ENCODE measurements around the gene DDX31. TPM values are rescaled to one million over a fixed set of nuclear protein-coding genes. Genes with fewer than 3 reads are reported as not detected.

Gene DDX31
- total RNA-seq, 1 experiment from 2014 or later, result 14.6 TPM

DNA sequence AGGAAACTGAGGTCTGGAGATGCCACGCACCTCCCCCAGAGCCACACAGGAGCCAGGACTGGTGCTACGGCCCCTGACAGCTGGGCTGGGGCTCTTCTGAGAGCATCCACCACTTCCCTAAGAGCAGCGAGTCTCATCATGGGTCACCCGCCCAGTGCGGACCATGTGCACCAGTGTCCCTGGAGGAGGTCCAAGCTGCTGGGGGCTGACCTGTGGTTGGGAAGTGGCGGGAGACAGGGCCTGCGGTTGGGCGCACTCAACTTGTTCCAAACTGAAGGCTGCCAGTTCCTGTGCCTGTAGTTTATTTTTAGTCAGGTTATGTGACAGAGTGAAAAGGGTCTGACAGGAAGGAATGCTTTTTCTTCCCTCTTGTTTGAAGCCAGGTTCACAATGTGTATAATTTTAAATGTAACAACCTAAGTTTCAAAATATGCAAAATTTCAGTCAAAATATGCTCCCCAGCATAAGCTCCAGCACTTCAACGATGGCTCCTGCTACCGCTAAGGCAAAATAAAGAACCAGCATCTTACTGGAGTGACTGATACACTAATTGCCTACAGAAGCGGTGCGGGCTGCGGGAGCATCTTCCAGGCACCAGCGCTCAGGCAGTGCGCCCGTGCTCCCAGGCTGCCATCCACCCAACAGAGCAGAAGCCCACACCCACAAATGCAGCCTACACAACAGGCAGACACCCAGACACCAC lies 72.6 kb downstream of the DDX31 start:
- CTCF ChIA-PET, result no interaction called here
- H3K4me3 ChIP-seq (ENCODE audit: low read length), result no peak overlapping the region
- H3F3A ChIP-seq (ENCODE audit: low read length, unreplicated experiment), result no peaks in the 10 kb centered on the region
- peaks cover 4% of the 10 kb centered on the region for H3K36me3 ChIP-seq (ENCODE audit: low read depth, low read length)
- no peaks in the 10 kb centered on the region for H3K9me3 ChIP-seq (ENCODE audit: low read length)
- no peaks in the 10 kb centered on the region for H3K4me1 ChIP-seq (ENCODE audit: insufficient read depth, low read length)
- BruUV-seq (replicated peaks), result no TSS peak
- H2AFZ ChIP-seq (ENCODE audit: low read length), result no peak overlapping the region
- no peak for ATAC-seq
- no peak overlapping the region for H3K4me2 ChIP-seq (ENCODE audit: low read length)
- no peaks in the 10 kb centered on the region for H3K79me2 ChIP-seq (ENCODE audit: low read length)
- POLR2A ChIA-PET (ENCODE audit: unreplicated experiment), result no interaction called here
- no peak overlapping the region for H3K9ac ChIP-seq (ENCODE audit: low read length)
- H3K9me2 ChIP-seq (replicated peaks; ENCODE audit: low read length), result no peaks in the 10 kb centered on the region
- H3K27ac ChIP-seq (ENCODE audit: low read length), result no peak overlapping the region
- DNase-seq, result no peak
- no peaks in the 10 kb centered on the region for H3K27me3 ChIP-seq (ENCODE audit: low read length)
- TF ChIP-seq EZH2phosphoT487 (IDR thresholded peaks at IDR 0.05; ENCODE audit: borderline replicate concordance, low read length) (no peak), EZH2 (IDR thresholded peaks at IDR 0.05; ENCODE audit: low read length, unreplicated experiment) (no peak)
- intact Hi-C loops (cut with micrococcal nuclease), result no loop called here
- no peaks in the 10 kb centered on the region for H4K20me1 ChIP-seq (ENCODE audit: low read length)

DNA sequence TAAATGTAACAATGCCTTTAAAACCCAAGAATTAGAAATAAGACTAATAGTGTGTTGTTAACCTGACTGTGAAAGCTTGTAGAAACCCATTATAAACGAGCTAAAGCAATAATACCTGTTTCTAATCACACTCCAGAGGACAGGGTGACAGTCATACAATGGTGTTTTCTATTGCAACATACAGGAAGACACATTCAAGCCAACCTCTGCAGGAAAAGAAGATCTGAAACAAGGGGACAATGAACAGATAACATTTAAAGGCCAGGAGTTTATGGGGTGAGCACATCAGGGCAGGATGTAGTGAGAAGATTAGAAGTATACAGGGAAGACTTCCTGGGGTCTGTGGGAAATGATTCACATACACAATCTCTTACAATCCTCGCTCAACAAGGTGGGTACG lies 73.6 kb downstream of the DDX31 start:
- peaks cover 4% of the 10 kb centered on the region for H3K36me3 ChIP-seq (ENCODE audit: low read depth, low read length)
- no peaks in the 10 kb centered on the region for H4K20me1 ChIP-seq (ENCODE audit: low read length)
- no peak overlapping the region for H3K27ac ChIP-seq (ENCODE audit: low read length)
- no peak overlapping the region for H2AFZ ChIP-seq (ENCODE audit: low read length)
- H3K9me2 ChIP-seq (replicated peaks; ENCODE audit: low read length), result no peaks in the 10 kb centered on the region
- no peak for DNase-seq
- H3K79me2 ChIP-seq (ENCODE audit: low read length), result no peaks in the 10 kb centered on the region
- TF ChIP-seq EZH2 (IDR thresholded peaks at IDR 0.05; ENCODE audit: low read length, unreplicated experiment), result no peak
- TF ChIP-seq, protein P1, sequence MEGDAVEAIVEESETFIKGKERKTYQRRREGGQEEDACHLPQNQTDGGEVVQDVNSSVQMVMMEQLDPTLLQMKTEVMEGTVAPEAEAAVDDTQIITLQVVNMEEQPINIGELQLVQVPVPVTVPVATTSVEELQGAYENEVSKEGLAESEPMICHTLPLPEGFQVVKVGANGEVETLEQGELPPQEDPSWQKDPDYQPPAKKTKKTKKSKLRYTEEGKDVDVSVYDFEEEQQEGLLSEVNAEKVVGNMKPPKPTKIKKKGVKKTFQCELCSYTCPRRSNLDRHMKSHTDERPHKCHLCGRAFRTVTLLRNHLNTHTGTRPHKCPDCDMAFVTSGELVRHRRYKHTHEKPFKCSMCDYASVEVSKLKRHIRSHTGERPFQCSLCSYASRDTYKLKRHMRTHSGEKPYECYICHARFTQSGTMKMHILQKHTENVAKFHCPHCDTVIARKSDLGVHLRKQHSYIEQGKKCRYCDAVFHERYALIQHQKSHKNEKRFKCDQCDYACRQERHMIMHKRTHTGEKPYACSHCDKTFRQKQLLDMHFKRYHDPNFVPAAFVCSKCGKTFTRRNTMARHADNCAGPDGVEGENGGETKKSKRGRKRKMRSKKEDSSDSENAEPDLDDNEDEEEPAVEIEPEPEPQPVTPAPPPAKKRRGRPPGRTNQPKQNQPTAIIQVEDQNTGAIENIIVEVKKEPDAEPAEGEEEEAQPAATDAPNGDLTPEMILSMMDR (conservative IDR thresholded peaks at IDR 0.05; ENCODE audit: low read depth, low read length), result no peak
- no peak for TF ChIP-seq EZH2phosphoT487 (IDR thresholded peaks at IDR 0.05; ENCODE audit: borderline replicate concordance, low read length)
- H3K27me3 ChIP-seq (ENCODE audit: low read length), result no peaks in the 10 kb centered on the region
- no peaks in the 10 kb centered on the region for H3F3A ChIP-seq (ENCODE audit: low read length, unreplicated experiment)
- ChIA-PET POLR2A (ENCODE audit: unreplicated experiment) (no interaction called here), CTCF (no interaction called here)
- no peak for ATAC-seq
- intact Hi-C loops (cut with micrococcal nuclease), result no loop called here
- H3K4me2 ChIP-seq (ENCODE audit: low read length), result no peak overlapping the region
- no peak overlapping the region for H3K9ac ChIP-seq (ENCODE audit: low read length)
- BruUV-seq (replicated peaks), result no TSS peak
- no peaks in the 10 kb centered on the region for H3K4me1 ChIP-seq (ENCODE audit: insufficient read depth, low read length)
- H3K4me3 ChIP-seq (ENCODE audit: low read length), result no peak overlapping the region
- no peaks in the 10 kb centered on the region for H3K9me3 ChIP-seq (ENCODE audit: low read length)

DNA sequence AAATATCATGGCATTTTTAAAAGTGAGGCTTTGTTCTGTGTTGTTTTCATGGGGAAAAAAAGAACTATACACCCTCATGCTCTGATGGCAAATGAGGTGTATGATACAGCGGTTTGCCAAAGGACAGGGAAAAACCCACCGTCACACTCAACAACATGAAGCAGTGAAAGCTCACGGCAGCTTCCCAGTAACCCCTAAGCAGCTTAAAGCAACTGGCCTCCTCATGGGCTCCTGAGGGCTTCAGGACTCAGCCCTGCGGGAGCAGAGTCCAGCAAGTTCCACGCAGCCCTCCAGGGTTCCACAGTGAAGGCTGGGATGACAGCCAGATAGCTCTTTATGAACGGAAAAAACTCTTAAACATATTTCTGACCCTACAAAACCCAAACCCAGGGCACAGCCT lies 74.5 kb downstream of the DDX31 start:
- Histone ChIP-seq H3K9me3 (ENCODE audit: low read length) (no peaks in the 10 kb centered on the region), H3K9ac (ENCODE audit: low read length) (no peak overlapping the region), H3K27ac (ENCODE audit: low read length) (no peak overlapping the region), H3K27me3 (ENCODE audit: low read length) (no peaks in the 10 kb centered on the region), H4K20me1 (ENCODE audit: low read length) (no peaks in the 10 kb centered on the region), H3K4me1 (ENCODE audit: insufficient read depth, low read length) (no peaks in the 10 kb centered on the region), H2AFZ (ENCODE audit: low read length) (no peak overlapping the region), H3K9me2 (replicated peaks; ENCODE audit: low read length) (no peaks in the 10 kb centered on the region), H3K4me2 (ENCODE audit: low read length) (no peak overlapping the region), H3K4me3 (ENCODE audit: low read length) (no peak overlapping the region), H3K36me3 (ENCODE audit: low read depth, low read length) (peaks cover 4% of the 10 kb centered on the region), H3K79me2 (ENCODE audit: low read length) (no peaks in the 10 kb centered on the region), H3F3A (ENCODE audit: low read length, unreplicated experiment) (no peaks in the 10 kb centered on the region)
- TF ChIP-seq EZH2phosphoT487 (IDR thresholded peaks at IDR 0.05; ENCODE audit: borderline replicate concordance, low read length) (no peak), EZH2 (IDR thresholded peaks at IDR 0.05; ENCODE audit: low read length, unreplicated experiment) (no peak)
- TF ChIP-seq, protein P1 (conservative IDR thresholded peaks at IDR 0.05; ENCODE audit: low read depth, low read length), result no peak
- POLR2A ChIA-PET (ENCODE audit: unreplicated experiment), result no interaction called here
- no peak for DNase-seq
- intact Hi-C loops (cut with micrococcal nuclease), result no loop called here
- CTCF ChIA-PET, result no interaction called here
- no peak for ATAC-seq
- no TSS peak for BruUV-seq (replicated peaks)
